ENCODE data around the gene MIEF2.

- no peak for TF ChIP-seq POLR2AphosphoS5 (IDR thresholded peaks at IDR 0.05; ENCODE audit: low read depth, low read length)
- TF ChIP-seq, protein P1, sequence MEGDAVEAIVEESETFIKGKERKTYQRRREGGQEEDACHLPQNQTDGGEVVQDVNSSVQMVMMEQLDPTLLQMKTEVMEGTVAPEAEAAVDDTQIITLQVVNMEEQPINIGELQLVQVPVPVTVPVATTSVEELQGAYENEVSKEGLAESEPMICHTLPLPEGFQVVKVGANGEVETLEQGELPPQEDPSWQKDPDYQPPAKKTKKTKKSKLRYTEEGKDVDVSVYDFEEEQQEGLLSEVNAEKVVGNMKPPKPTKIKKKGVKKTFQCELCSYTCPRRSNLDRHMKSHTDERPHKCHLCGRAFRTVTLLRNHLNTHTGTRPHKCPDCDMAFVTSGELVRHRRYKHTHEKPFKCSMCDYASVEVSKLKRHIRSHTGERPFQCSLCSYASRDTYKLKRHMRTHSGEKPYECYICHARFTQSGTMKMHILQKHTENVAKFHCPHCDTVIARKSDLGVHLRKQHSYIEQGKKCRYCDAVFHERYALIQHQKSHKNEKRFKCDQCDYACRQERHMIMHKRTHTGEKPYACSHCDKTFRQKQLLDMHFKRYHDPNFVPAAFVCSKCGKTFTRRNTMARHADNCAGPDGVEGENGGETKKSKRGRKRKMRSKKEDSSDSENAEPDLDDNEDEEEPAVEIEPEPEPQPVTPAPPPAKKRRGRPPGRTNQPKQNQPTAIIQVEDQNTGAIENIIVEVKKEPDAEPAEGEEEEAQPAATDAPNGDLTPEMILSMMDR (IDR thresholded peaks at IDR 0.05), result no peak
- no peak for TF ChIP-seq TCF7L2 (IDR thresholded peaks at IDR 0.05; ENCODE audit: low read depth, low read length)
- TF ChIP-seq, protein P2, sequence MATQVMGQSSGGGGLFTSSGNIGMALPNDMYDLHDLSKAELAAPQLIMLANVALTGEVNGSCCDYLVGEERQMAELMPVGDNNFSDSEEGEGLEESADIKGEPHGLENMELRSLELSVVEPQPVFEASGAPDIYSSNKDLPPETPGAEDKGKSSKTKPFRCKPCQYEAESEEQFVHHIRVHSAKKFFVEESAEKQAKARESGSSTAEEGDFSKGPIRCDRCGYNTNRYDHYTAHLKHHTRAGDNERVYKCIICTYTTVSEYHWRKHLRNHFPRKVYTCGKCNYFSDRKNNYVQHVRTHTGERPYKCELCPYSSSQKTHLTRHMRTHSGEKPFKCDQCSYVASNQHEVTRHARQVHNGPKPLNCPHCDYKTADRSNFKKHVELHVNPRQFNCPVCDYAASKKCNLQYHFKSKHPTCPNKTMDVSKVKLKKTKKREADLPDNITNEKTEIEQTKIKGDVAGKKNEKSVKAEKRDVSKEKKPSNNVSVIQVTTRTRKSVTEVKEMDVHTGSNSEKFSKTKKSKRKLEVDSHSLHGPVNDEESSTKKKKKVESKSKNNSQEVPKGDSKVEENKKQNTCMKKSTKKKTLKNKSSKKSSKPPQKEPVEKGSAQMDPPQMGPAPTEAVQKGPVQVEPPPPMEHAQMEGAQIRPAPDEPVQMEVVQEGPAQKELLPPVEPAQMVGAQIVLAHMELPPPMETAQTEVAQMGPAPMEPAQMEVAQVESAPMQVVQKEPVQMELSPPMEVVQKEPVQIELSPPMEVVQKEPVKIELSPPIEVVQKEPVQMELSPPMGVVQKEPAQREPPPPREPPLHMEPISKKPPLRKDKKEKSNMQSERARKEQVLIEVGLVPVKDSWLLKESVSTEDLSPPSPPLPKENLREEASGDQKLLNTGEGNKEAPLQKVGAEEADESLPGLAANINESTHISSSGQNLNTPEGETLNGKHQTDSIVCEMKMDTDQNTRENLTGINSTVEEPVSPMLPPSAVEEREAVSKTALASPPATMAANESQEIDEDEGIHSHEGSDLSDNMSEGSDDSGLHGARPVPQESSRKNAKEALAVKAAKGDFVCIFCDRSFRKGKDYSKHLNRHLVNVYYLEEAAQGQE (IDR thresholded peaks at IDR 0.05; ENCODE audit: insufficient read depth in 1 of 2, low read depth in 2 of 2, low read length in 1 of 2), result no peak
- TF ChIP-seq SIN3A (IDR thresholded peaks at IDR 0.05; ENCODE audit: borderline replicate concordance, insufficient read depth, low read depth, low read length), result no peak
Measured at GRCh38 chr17:18251204-18251603, 9.3 kb upstream of the MIEF2 start.

Data from Panc1 (cell line).